Activated naive CD4-positive, alpha-beta T cell treated with anti-CD3 and anti-CD28 coated beads, Interleukin-2, amount 50 U/mL, for 16 hours (primary cell): Measurements from ENCODE around the gene LRP1B.

Experiments
- DNase-seq: peaks from one replicate; pipeline ENCODE4 v3.0.0-alpha.2; 2020

Gene LRP1B

GRCh38 chr2:141942006-141942789 is 188.6 kb downstream of the LRP1B start:
- DNase-seq, result no peak

DNA sequence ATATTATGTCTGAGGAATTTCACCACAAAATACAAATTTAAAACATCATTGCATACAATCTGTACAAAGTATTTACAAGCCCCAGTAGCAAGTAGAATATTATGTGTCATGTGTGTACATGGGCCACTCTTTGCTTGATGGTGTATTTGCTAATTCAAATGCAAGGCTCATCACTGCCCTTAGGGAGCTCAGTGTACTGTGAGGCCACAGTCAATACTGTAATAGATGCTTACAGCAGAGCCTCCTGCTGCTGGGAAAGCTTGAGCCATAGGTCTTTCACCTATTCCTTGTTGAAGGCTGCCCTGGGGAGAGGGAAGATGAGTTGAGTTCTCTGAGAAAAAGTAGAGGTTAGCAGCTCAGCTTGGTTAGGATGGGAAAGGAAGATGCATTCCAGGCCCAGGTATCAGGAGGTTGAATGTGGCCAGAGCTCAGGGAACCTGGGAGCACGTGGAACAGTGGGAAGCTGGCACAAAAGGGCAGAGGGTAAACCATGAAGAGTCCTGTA is 189.6 kb downstream of the LRP1B start:
- DNase-seq, result no peak

DNA sequence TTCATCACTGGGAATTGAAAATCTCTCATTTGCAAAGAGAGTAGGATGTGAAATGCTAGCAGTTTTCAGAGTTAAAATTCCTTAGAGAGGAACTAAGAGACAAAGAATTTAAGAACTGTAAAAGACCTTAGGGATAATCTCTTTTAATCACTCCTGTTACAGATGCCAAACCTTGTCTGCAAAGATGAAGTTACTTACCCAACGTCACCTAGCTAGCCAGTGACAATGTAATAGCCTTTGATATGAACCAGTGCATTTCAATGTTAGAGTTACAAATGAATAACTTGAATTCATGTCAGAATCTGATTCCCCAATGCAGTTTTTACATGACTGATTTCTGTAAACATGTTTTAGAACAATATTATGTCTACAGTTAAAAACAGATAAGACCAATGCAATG is 190.1 kb downstream of the LRP1B start:
- DNase-seq, result no peak

- DNase-seq, result no peak
Observed at GRCh38 chr2:141933226-141933625, 197.6 kb downstream of the LRP1B start.

- no peak for DNase-seq
Observed at GRCh38 chr2:141932261-141932660, 198.6 kb downstream of the LRP1B start.

- DNase-seq, result no peak
Observed at GRCh38 chr2:141931797-141932196, 199.0 kb downstream of the LRP1B start.

GRCh38 chr2:141930803-141931202 is 200.0 kb downstream of the LRP1B start:
- no peak for DNase-seq

DNA sequence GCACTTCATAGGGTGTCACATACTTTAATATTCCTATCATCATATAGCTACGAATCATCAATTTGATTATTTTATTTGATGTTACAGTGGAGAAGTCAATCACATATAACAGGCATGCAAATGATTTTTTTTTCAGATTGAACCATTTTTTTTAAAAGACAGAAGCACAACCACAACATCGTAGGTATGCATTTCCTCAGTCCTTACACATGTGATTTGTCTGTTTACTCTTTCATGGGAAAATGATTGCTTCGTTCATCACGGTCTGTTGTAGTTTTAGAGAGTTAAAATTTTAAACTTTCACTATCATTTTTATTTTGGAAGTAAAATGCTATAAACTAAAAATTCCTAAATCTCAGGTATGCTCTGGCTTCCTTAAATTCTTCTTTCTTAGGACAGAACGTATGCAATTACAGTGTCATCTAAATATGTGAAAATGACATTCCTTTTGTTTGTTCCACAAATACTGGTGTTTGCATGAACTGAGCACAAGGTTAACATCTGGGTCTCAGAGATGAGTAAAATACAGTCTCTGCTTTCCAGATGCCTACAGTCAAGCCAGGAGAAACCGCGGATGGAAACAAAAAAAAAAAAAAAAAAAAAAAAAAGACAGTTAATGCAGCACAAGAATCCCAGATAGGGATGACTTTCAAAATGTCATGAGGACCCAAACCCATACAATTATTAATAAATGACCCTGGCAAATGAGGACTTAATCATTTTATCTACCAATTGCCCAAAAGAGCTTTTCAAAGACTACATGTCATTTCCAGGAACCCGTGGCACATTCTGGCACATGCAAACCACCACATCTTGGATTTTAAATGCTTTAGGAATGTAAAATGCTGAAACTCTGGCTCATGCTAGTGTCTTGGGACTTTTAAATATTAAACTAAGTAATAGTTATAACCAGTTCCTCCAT is 201.2 kb downstream of the LRP1B start:
- DNase-seq, result no peak

DNA sequence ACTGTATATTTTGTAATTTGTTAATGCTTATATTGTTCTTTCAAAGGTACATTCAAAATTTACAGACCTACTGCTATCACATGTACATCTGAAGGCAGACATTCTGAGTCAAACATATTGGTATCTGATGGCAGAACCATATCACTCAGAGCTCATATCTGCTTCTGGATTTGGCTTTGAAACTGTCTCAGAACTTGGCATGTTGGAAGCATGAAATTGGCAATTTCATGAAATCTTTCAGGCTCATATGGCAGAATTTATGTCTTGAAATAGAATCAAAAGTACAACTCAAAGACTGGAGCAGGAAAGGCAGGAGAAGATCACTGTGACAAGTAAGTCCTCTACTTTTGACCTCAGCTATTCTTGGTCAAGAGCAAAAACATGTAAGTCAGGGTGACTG is 202.3 kb downstream of the LRP1B start:
- no peak for DNase-seq

DNA sequence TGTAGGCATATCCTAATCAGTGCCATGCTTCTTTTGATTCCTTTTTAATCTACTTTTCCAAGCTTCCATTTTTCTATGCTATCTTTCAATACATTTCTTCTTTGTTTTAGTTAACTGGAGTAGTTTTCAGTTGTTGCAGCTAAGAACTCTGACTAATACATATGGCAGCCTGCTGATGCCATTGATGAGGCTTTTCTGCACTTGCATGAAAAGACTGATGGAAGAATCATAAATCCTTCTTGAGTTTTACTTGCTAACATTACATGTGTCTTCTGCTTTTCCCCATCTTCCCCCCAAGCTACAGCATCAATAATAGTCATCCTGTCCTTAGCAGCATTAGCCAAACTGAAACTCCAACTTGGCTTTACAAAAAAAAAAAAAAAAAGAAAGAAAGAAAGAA is 203.3 kb downstream of the LRP1B start:
- no peak for DNase-seq

GRCh38 chr2:141925511-141925910 is 205.3 kb downstream of the LRP1B start:
- no peak for DNase-seq

DNA sequence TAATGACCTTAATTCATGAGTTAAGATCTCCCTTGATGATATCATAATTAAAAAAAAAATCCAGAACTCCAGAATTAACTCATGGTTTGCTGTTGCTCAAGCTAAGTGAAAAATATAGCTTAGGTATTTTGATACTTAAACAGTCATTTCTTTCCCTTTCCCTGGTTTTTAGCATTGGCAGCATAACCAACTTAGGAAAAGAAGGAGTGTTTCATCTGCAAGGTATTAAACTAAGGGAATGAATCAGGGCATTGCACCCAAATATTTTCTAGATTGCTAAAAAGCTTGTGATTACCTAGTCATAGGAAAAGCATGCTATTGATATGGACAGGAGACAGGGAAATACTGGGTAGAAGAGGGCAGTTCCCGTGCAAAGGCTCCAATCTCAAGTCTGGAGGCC is 207.2 kb downstream of the LRP1B start:
- no peak for DNase-seq

DNA sequence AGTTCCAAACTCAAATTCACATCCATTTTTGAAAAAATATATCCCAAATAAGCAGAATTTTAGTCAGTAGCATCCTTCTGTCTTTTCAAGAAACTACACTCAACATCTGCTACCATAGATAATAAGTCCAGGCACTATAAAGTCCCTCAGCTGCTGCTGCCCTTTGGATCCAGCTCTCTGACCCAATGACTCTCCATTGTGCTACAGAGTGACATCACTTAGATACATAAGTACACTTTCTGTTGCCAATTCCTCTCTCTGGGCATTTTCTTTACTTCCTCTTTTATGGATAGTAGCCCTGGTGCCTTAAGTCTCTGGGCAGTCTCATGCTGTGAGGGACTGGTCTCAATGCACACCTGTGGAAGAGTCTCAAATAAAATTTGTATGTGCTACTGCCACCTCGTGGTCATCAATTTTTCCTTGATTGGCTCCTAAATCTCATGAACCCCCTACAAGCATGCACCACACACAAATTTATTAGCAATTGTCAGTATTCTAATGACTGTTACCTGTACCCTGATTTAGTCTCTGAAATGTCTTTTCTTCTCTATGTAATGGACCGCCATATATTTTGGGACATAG is 219.2 kb downstream of the LRP1B start:
- DNase-seq, result no peak

- DNase-seq, result no peak
Observed at GRCh38 chr2:141906678-141907077, 224.1 kb downstream of the LRP1B start.

- DNase-seq, result no peak
Observed at GRCh38 chr2:141900826-141901225, 230.0 kb downstream of the LRP1B start.

DNA sequence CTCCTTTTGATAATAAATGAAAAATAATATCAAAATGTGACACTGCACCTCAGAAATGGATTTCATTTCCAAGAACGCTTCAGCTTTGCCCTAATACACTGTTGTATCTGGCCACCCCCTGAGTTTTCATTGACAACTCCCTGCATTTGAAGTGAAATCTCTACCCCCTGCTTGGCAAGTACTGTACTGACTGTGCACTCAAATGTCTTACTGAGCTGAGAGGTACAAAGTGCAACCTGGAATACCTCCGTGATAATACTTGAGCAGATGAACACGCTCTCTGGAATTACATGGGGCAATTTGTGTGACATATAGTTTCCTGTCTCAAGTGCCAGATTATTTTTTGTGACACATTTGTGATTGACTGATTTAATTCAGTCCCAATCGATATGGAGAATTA is 231.1 kb downstream of the LRP1B start:
- DNase-seq, result no peak

- DNase-seq, result no peak
Observed at GRCh38 chr2:141889788-141890187, 241.0 kb downstream of the LRP1B start.

- no peak for DNase-seq
Observed at GRCh38 chr2:141888987-141889555, 241.7 kb downstream of the LRP1B start.

DNA sequence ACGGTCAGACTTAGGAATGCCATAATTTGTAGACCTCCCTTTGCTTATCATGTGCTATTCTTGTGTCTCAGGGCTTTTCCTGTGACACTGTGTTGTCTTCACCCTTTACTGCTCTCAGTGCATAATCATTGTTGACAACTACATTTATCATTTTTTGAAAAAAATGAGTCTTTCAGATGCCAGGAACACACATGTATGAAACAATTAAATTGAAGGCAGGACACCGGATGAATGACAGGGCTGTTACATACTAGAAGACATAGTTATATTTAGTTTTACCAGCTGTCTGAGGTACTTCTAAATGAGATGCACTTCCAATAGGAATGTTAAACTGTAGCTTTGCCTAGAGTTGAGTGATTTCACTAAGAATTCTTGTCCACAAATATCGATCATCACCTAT is 243.5 kb downstream of the LRP1B start:
- no peak for DNase-seq

- DNase-seq, result no peak
Observed at GRCh38 chr2:141878016-141878415, 252.8 kb downstream of the LRP1B start.

DNA sequence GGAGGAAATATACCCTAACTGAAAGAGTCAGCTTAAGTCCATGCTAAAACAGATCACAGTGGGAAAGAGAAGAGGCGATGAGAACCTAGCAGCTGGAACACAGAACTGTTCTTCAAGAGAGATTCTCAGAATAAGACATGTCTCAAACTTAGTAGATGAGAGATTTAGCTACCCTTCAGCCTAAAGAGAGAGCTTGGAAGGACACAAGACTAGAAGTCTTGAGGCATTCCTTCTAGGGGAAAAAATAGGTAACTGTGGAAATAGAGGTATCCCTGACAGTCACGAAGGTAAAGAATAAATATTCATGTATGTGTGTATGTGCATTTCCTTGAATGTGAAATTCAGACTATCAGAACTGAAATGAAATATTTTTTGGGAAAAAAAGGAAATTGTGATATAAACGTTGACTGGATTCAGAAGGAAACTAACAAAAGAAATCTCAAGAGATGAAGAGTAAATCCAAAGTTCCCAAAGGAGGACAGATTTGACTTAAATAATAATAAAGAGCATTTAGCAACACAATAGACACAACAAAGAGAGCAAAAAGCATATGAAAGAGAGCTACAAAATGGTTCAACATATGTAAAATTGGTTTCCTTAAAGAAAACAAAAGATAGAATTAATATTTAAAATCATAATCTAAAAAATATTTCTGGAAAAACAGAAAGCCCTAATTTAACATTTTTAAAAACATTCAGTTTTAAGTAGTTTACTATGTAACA is 258.7 kb downstream of the LRP1B start:
- no peak for DNase-seq

GRCh38 chr2:141869572-141869971 is 261.2 kb downstream of the LRP1B start:
- no peak for DNase-seq

DNA sequence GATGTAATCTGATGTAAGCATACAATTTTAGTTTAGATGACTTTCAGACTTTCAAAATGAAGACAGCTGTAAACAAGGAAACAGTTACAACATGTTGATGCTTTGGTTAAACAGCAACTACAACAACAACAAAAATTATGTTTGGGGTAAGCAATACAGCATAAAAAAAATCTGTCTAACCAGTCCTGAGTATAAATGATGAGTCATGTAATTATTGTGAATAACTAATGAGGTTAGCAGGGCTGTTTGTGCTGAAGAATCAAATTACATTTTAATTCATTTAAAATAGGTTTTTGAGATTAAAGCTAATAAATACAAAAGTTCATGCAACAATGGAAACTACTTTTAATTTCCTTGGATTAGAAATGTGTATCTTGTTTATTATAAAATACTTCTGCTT is 266.9 kb downstream of the LRP1B start:
- DNase-seq, result no peak
